HepG2 (cell line): ENCODE results near the gene CSMD2. TPM values are rescaled to one million over a fixed set of nuclear protein-coding genes. Genes with fewer than 3 reads are reported as not detected.

Experiments
- ATAC-seq: fragments of 200-7000 bp; cut with Tn5 transposase; 3 replicates; pipeline ENCODE4 v1.9.1; 2020; ENCODE audit warnings: mild to moderate bottlenecking, moderate library complexity
- BruUV-seq: library from RNA; stranded (reverse); fragments of 400-500 nt; replicated peaks from 2 replicates; lab custom pipeline; 2021; lab: Mats Ljungman, UMichigan
- CTCF ChIA-PET: fragments of 300-600 bp; formaldehyde crosslinking; extraction: SDS; loops from one replicate; lab custom pipeline; 2021; ENCODE audit warnings: low total read pairs, inconsistent platforms, low intra/inter-chr PET ratio; lab: Yijun Ruan, JAX
- POLR2A ChIA-PET: fragments of 350-600 bp; sonication (Branson Sonifier 250); formaldehyde crosslinking; loops from one replicate; lab custom pipeline; 2020; ENCODE audit warnings: antibody characterized with exemption, inconsistent platforms; lab: Yijun Ruan, JAX
- DNase-seq: peaks from one replicate; pipeline ENCODE4 v3.0.0-alpha.2; 2015; ENCODE audit warnings: low spot score
- FAIRE-seq: peaks from 3 replicates; lab custom pipeline; 2011; peaks lifted over from hg19 to GRCh38; lab: Jason Lieb, UNC
- H2AFZ ChIP-seq: one replicate; pipeline ENCODE4 v1.6.1; 2011; ENCODE audit warnings: low read length, inconsistent platforms
- H3K27ac ChIP-seq: fragments of 300-600 bp; 3 replicates; pipeline ENCODE4 v1.8.0; 2011; ENCODE audit warnings: mixed run types, mild to moderate bottlenecking, mixed read lengths, low read length, inconsistent platforms; ENCODE audit not compliant: insufficient read depth; ENCODE audit errors: extremely low read length
- H3K27me3 ChIP-seq, 2 experiments: fragments of 200-600 bp in 1 of 2; 2 replicates in 1 of 2; 3 replicates in 1 of 2; pipeline versions ENCODE4 v1.6.0 to v1.8.0; 2011; ENCODE audit warnings: low read length in 2 of 2, mild to moderate bottlenecking in 2 of 2, moderate library complexity in 2 of 2, inconsistent platforms in 1 of 2; ENCODE audit not compliant: insufficient read depth in 2 of 2, control insufficient read depth in 1 of 2
- H3K36me3 ChIP-seq, 2 experiments: fragments of 200-600 bp in 1 of 2; replicated peaks in 1 of 2; 2 replicates in 1 of 2; 3 replicates in 1 of 2; pipeline versions ENCODE4 v1.5.1 to v1.8.0; 2011; ENCODE audit warnings: low read length in 2 of 2, inconsistent platforms in 1 of 2; ENCODE audit not compliant: insufficient read depth in 2 of 2, control insufficient read depth in 1 of 2
- H3K4me1 ChIP-seq: 2 replicates; pipeline ENCODE4 v1.5.1; 2012; ENCODE audit warnings: low read length, inconsistent platforms; ENCODE audit not compliant: insufficient read depth
- H3K4me2 ChIP-seq: 2 replicates; pipeline ENCODE4 v1.6.0; 2011; ENCODE audit warnings: low read depth, low read length, inconsistent platforms
- H3K4me3 ChIP-seq, 3 experiments: fragments of 200-600 bp in 1 of 3; sonication (generic), shearing (Covaris generic) in 1 of 3; replicated peaks in 1 of 3; 2 replicates each; pipeline ENCODE4 v1.5.1; 2011 to 2016; ENCODE audit warnings: low read length in 3 of 3, inconsistent platforms in 2 of 3, low read depth in 2 of 3, mild to moderate bottlenecking in 2 of 3, control low read depth in 1 of 3, mixed read lengths in 1 of 3; ENCODE audit not compliant: insufficient read depth in 1 of 3
- H3K79me2 ChIP-seq: one replicate; pipeline ENCODE4 v1.6.1; 2011; ENCODE audit warnings: low read length, inconsistent platforms; ENCODE audit not compliant: insufficient read depth
- H3K9ac ChIP-seq: 2 replicates; pipeline ENCODE4 v1.6.0; 2011; ENCODE audit warnings: mild to moderate bottlenecking, low read depth, low read length, inconsistent platforms; ENCODE audit not compliant: insufficient read depth
- H3K9me3 ChIP-seq: 2 replicates; pipeline ENCODE4 v1.5.1; 2012; ENCODE audit warnings: mild to moderate bottlenecking, low read length
- H4K20me1 ChIP-seq: 2 replicates; pipeline ENCODE4 v1.6.0; 2011; ENCODE audit warnings: inconsistent platforms, mild to moderate bottlenecking, low read length, moderate library complexity; ENCODE audit not compliant: insufficient read depth
- ARNT2 ChIP-seq: sonication (generic); formaldehyde crosslinking; IDR thresholded peaks from 2 replicates; pipeline ENCODE4 v1.8.0; 2022; ENCODE audit warnings: mild to moderate bottlenecking, low read depth, missing genetic modification reagents, moderate library complexity
- HMG20A ChIP-seq: IDR thresholded peaks from 2 replicates; pipeline ENCODE4 v1.6.1; 2016; ENCODE audit warnings: borderline replicate concordance
- MED13 ChIP-seq: sonication (generic); formaldehyde crosslinking; IDR thresholded peaks from 2 replicates; pipeline ENCODE4 v1.5.0; 2020; ENCODE audit warnings: missing genetic modification reagents
- MIER2 ChIP-seq: IDR thresholded peaks from 2 replicates; pipeline ENCODE4 v1.6.1; 2016; ENCODE audit warnings: missing biosample characterization, missing genetic modification reagents
- NBN ChIP-seq: fragments of 450-650 bp; conservative IDR thresholded peaks from 2 replicates; pipeline ENCODE4 v1.6.1; 2017
- SALL1 ChIP-seq: sonication (generic); formaldehyde crosslinking; IDR thresholded peaks from 2 replicates; pipeline ENCODE4 v1.8.0; 2022; ENCODE audit warnings: mild to moderate bottlenecking, missing genetic modification reagents
- SP5 ChIP-seq: IDR thresholded peaks from 2 replicates; pipeline ENCODE4 v1.6.1; 2016; ENCODE audit warnings: low read depth, borderline replicate concordance
- TSC22D2 ChIP-seq: sonication (generic); formaldehyde crosslinking; IDR thresholded peaks from 2 replicates; pipeline ENCODE4 v1.5.1; 2020; ENCODE audit warnings: missing genetic modification reagents, mild to moderate bottlenecking, borderline replicate concordance
- YEATS4 ChIP-seq: sonication (generic); formaldehyde crosslinking; IDR thresholded peaks from 2 replicates; pipeline ENCODE4 v1.4.0; 2020; ENCODE audit warnings: missing genetic modification reagents, borderline replicate concordance
- ZNF776 ChIP-seq: sonication (generic); formaldehyde crosslinking; IDR thresholded peaks from 2 replicates; pipeline ENCODE4 v1.4.0; 2020; ENCODE audit warnings: mild to moderate bottlenecking, missing genetic modification reagents
- ZNF878 ChIP-seq: sonication (generic); formaldehyde crosslinking; IDR thresholded peaks from 2 replicates; pipeline ENCODE4 v1.8.1; 2023; ENCODE audit warnings: mild to moderate bottlenecking, missing genetic modification reagents, moderate library complexity
- WGBS: methylation state at CpG from one replicate; pipeline ENCODE4 v1.1.6; 2017; ENCODE audit warnings: low lambda C conversion rate; 5-methylcytosine and 5-hydroxymethylcytosine counted together
- in situ Hi-C: cut with HindIII; loops from 2 replicates; pipeline ENCODE4 v1.10.0; 2017; ENCODE audit warnings: low pct_unique_long_range_greater_than_20kb; ENCODE audit not compliant: extremely low pct_ligation_motif_present
- intact Hi-C: fragments of 100-400 bp; cut with micrococcal nuclease; formaldehyde crosslinking; loops from one replicate; pipeline ENCODE4 v1.10.0; 2022; ENCODE audit not compliant: unreplicated experiment
- polyA plus RNA-seq, 8 experiments: library from polyadenylated mRNA; depleted of rRNA in 3 of 8; stranded (reverse) in 7 of 8; unstranded in 1 of 8; fragments of >200 nt; fragmentation: Illumina TruSeq in 4 of 8; extraction: Trizol in 4 of 8; gene quantifications; 2 replicates each; pipeline versions ENCODE4 v1.2.1 to v1.2.3, GENCODE V29; 2011 to 2016; ENCODE audit warnings: low read depth in 4 of 8, missing spikeins in 1 of 8, mixed read lengths in 1 of 8; ENCODE audit not compliant: insufficient read depth in 1 of 8
- total RNA-seq, 5 experiments: library from RNA; depleted of rRNA; stranded (reverse); fragments of >200 nt; fragmentation: Illumina TruSeq; extraction: Trizol; gene quantifications; 2 replicates each; pipeline ENCODE4 v1.2.3, GENCODE V29; 2016; ENCODE audit warnings: low read depth in 1 of 5
- TF ChIP-seq, protein P1 (sequence below): sonication (generic); formaldehyde crosslinking; IDR thresholded peaks from 2 replicates; pipeline ENCODE4 v1.4.0; 2020; ENCODE audit warnings: missing genetic modification reagents, borderline replicate concordance
- TF ChIP-seq, protein P2 (sequence below): sonication (generic); formaldehyde crosslinking; IDR thresholded peaks from 2 replicates; pipeline ENCODE4 v1.8.0; 2022; ENCODE audit warnings: mild to moderate bottlenecking, missing genetic modification reagents, moderate library complexity

CSMD2 gene
- total and polyA plus RNA-seq, 2 of the 13 experiments (the other 11 are each of a cell fraction or from before 2014, with no cell fraction given) = not detected

DNA sequence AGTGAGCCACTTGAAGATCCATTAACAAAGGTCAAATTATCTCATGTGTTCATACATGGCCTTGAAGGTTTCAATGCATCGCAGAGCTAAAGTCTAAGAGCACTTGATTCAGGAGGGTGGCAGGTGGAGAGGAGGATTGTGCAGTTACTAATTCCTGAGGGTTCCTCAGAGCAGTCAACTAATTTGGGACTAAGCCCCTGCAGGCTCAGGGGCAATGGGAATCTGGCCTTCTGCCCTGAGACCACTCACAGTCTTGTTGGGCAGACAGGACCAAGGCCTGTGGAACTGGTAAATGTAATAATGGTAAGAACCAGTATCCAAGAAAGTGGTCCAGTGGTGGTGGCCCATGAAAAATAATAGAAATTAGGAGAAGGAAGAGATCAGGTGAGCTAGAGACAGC, 428.5 kb downstream of the CSMD2 start (continued):
- TF ChIP-seq, protein P1, sequence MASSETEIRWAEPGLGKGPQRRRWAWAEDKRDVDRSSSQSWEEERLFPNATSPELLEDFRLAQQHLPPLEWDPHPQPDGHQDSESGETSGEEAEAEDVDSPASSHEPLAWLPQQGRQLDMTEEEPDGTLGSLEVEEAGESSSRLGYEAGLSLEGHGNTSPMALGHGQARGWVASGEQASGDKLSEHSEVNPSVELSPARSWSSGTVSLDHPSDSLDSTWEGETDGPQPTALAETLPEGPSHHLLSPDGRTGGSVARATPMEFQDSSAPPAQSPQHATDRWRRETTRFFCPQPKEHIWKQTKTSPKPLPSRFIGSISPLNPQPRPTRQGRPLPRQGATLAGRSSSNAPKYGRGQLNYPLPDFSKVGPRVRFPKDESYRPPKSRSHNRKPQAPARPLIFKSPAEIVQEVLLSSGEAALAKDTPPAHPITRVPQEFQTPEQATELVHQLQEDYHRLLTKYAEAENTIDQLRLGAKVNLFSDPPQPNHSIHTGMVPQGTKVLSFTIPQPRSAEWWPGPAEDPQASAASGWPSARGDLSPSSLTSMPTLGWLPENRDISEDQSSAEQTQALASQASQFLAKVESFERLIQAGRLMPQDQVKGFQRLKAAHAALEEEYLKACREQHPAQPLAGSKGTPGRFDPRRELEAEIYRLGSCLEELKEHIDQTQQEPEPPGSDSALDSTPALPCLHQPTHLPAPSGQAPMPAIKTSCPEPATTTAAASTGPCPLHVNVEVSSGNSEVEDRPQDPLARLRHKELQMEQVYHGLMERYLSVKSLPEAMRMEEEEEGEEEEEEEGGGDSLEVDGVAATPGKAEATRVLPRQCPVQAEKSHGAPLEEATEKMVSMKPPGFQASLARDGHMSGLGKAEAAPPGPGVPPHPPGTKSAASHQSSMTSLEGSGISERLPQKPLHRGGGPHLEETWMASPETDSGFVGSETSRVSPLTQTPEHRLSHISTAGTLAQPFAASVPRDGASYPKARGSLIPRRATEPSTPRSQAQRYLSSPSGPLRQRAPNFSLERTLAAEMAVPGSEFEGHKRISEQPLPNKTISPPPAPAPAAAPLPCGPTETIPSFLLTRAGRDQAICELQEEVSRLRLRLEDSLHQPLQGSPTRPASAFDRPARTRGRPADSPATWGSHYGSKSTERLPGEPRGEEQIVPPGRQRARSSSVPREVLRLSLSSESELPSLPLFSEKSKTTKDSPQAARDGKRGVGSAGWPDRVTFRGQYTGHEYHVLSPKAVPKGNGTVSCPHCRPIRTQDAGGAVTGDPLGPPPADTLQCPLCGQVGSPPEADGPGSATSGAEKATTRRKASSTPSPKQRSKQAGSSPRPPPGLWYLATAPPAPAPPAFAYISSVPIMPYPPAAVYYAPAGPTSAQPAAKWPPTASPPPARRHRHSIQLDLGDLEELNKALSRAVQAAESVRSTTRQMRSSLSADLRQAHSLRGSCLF (CRISPR knock-in tag) = no peak
- TF ChIP-seq TSC22D2 (CRISPR knock-in tag) (no peak), SALL1 (no peak), ZNF878 (no peak)
- TF ChIP-seq, all 625 proteins: peak for 0

DNA sequence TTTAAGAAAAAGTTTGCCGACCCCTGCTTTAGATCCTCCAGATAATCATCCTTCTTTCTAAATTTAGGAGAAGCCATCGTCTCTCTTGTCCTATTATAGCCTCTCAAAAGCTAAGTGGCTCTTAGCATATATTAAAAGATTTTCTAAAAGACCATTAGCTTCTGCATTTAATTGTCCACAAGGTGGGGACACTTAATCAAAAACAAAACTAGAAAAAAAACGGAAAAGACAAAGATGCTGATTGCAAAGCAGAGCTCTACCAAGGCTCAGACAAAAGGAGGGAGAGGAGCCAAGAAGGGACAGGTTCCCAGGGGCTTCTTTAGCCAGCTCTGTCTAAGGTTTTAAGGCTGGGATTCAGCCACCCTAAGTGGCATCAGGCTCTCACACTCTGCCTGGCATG, 429.4 kb downstream of the CSMD2 start:
- intact Hi-C loops (no loop called here), in situ Hi-C loops (no loop called here)
- ChIA-PET POLR2A (no interaction called here), CTCF (no interaction called here)
- FAIRE-seq (no peak), DNase-seq (no peak), ATAC-seq (no peak)
- peaks cover 0 to 5% of the 10 kb centered on the region in 2 experiments; a peak in 1 of 5 replicates for H3K27me3 ChIP-seq
- H3K4me3 ChIP-seq = no peak overlapping the region
- WGBS = 1% methylated on average over 3 of the region's 3 CpGs
- no TSS peak for BruUV-seq
- no peak overlapping the region for H3K4me2 ChIP-seq
- no peaks in the 10 kb centered on the region for H3K9me3 ChIP-seq
- H3K27ac ChIP-seq = no peak overlapping the region
- no peaks in the 10 kb centered on the region for H3K36me3 ChIP-seq
- no peaks in the 10 kb centered on the region for H3K4me1 ChIP-seq
- no peak overlapping the region for H3K9ac ChIP-seq
- H2AFZ ChIP-seq = no peak overlapping the region
- TF ChIP-seq ZNF776 (CRISPR knock-in tag) (no peak), SP5 (CRISPR knock-in tag) (no peak), MIER2 (no peak), HMG20A (CRISPR knock-in tag) (no peak), NBN (no peak), ARNT2 (no peak), YEATS4 (CRISPR knock-in tag) (no peak), MED13 (CRISPR knock-in tag) (no peak)
- TF ChIP-seq, protein P2, sequence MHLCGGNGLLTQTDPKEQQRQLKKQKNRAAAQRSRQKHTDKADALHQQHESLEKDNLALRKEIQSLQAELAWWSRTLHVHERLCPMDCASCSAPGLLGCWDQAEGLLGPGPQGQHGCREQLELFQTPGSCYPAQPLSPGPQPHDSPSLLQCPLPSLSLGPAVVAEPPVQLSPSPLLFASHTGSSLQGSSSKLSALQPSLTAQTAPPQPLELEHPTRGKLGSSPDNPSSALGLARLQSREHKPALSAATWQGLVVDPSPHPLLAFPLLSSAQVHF (CRISPR knock-in tag) = no peak
- H3K79me2 ChIP-seq = no peaks in the 10 kb centered on the region
- H4K20me1 ChIP-seq = no peaks in the 10 kb centered on the region
